GM23248 (cell line): ENCODE measurements around the gene CLIC5. TPM values are rescaled to one million over a fixed set of nuclear protein-coding genes. Genes with fewer than 3 reads are reported as not detected.

Experiments used
- DNase-seq: peaks from one replicate; pipeline ENCODE4 v3.0.0-alpha.2; 2015
- H2AFZ ChIP-seq: fragments of 200-600 bp; sonication (generic); 2 replicates; pipeline ENCODE4 v1.6.1; 2016; ENCODE audit warnings: antibody characterized with exemption
- H3F3A ChIP-seq: fragments of 200-600 bp; sonication (generic); 2 replicates; pipeline ENCODE4 v1.6.1; 2016; ENCODE audit warnings: mild to moderate bottlenecking, antibody characterized with exemption, mixed run types; ENCODE audit not compliant: insufficient read depth
- H3K27ac ChIP-seq: fragments of 200-600 bp; sonication (generic); 2 replicates; pipeline ENCODE4 v1.5.1; 2016; ENCODE audit warnings: mild to moderate bottlenecking
- H3K27me3 ChIP-seq: fragments of 200-600 bp; sonication (generic); replicated peaks from 2 replicates; pipeline ENCODE4 v1.6.1; 2016; ENCODE audit warnings: mild to moderate bottlenecking; ENCODE audit not compliant: insufficient read depth
- H3K36me3 ChIP-seq: fragments of 200-600 bp; sonication (generic); 2 replicates; pipeline ENCODE4 v1.6.1; 2016; ENCODE audit warnings: low read depth, mild to moderate bottlenecking
- H3K4me1 ChIP-seq: fragments of 200-600 bp; sonication (generic); 2 replicates; pipeline ENCODE4 v1.6.1; 2016; ENCODE audit warnings: mild to moderate bottlenecking; ENCODE audit not compliant: insufficient read depth
- H3K4me2 ChIP-seq: fragments of 200-600 bp; sonication (generic); one replicate; pipeline ENCODE4 v1.6.1; 2016; ENCODE audit warnings: mild to moderate bottlenecking; ENCODE audit not compliant: unreplicated experiment
- H3K4me3 ChIP-seq: fragments of 200-600 bp; sonication (generic); 2 replicates; pipeline ENCODE4 v1.5.1; 2016; ENCODE audit warnings: mild to moderate bottlenecking
- H3K79me2 ChIP-seq: fragments of 200-600 bp; sonication (generic); 2 replicates; pipeline ENCODE4 v1.6.1; 2016; ENCODE audit warnings: mild to moderate bottlenecking; ENCODE audit not compliant: insufficient read depth
- H3K9ac ChIP-seq: fragments of 200-600 bp; sonication (generic); 2 replicates; pipeline ENCODE4 v1.6.1; 2016; ENCODE audit warnings: mild to moderate bottlenecking
- H3K9me2 ChIP-seq: fragments of 200-600 bp; sonication (generic); 2 replicates; pipeline ENCODE4 v1.6.1; 2016; ENCODE audit warnings: mixed run types, mild to moderate bottlenecking, moderate library complexity; ENCODE audit not compliant: insufficient read depth
- H3K9me3 ChIP-seq: fragments of 200-600 bp; sonication (generic); one replicate; pipeline ENCODE4 v1.6.1; 2017; ENCODE audit warnings: low read depth
- H4K20me1 ChIP-seq: fragments of 200-600 bp; sonication (generic); 2 replicates; pipeline ENCODE4 v1.6.0; 2016; ENCODE audit not compliant: insufficient read depth
- EZH2 ChIP-seq: fragments of 200-600 bp; sonication (generic); IDR thresholded peaks from 2 replicates; pipeline ENCODE4 v1.6.1; 2018; ENCODE audit warnings: antibody characterized with exemption, mild to moderate bottlenecking; ENCODE audit not compliant: insufficient read depth, poor library complexity, severe bottlenecking
- EZH2phosphoT487 ChIP-seq: fragments of 200-600 bp; sonication (generic); IDR thresholded peaks from 2 replicates; pipeline ENCODE4 v1.6.1; 2018; ENCODE audit warnings: antibody characterized with exemption, moderate library complexity, mild to moderate bottlenecking, low read depth; ENCODE audit not compliant: insufficient read depth
- WGBS, 2 experiments: methylation state at CpG; one replicate each; pipeline ENCODE4 v1.1.6; 2015 to 2017; ENCODE audit warnings: low lambda C conversion rate in 2 of 2, low coverage in 1 of 2; ENCODE audit errors: missing lambda C conversion rate in 2 of 2; 5-methylcytosine and 5-hydroxymethylcytosine counted together
- in situ Hi-C: fragments of 300-500 bp; cut with MboI; formaldehyde crosslinking; loops from 2 replicates; pipeline ENCODE4 v1.15.0; 2020
- polyA plus RNA-seq: library from polyadenylated mRNA; unstranded; fragments of >200 nt; fragmentation: Nextera tagmentation; extraction: Ambion mirVana; gene quantifications from 2 replicates; pipeline ENCODE4 v1.2.1, GENCODE V29; 2016
- total RNA-seq: library from RNA; depleted of rRNA; stranded (reverse); fragments of >200 nt; shearing (Covaris generic); gene quantifications from 2 replicates; pipeline ENCODE4 v1.2.3, GENCODE V29; 2014

Gene CLIC5
- total and polyA plus RNA-seq, 2 experiments from 2014 or later = not detected

- WGBS, 2 experiments = 70 to 77% methylated on average over 6 of the region's 6 CpGs
- no peak overlapping the region for H3K9ac ChIP-seq
- in situ Hi-C loops = no loop called here
Measured at GRCh38 chr6:45971287-45971686, 44.4 kb downstream of the CLIC5 start.

GRCh38 chr6:45970326-45970725 is 45.3 kb downstream of the CLIC5 start:
- H4K20me1 ChIP-seq = no peaks in the 10 kb centered on the region

More at GRCh38 chr6:45971287-45971686, 44.4 kb downstream of the CLIC5 start:
- no peaks in the 10 kb centered on the region for H4K20me1 ChIP-seq
- H3K4me3 ChIP-seq = no peak overlapping the region
- H3K27ac ChIP-seq = no peak overlapping the region
- H3K9me3 ChIP-seq = no peaks in the 10 kb centered on the region
- H2AFZ ChIP-seq = no peak overlapping the region
- no peaks in the 10 kb centered on the region for H3K36me3 ChIP-seq
- H3K4me2 ChIP-seq = no peak overlapping the region
- 0 out of 2 replicates have a peak, but pooled peaks cover 8% of the 10 kb centered on the region for H3K27me3 ChIP-seq
- peaks cover 4% of the 10 kb centered on the region for H3K4me1 ChIP-seq
- no peaks in the 10 kb centered on the region for H3K9me2 ChIP-seq
- no peaks in the 10 kb centered on the region for H3K79me2 ChIP-seq
- TF ChIP-seq EZH2 (no peak), EZH2phosphoT487 (no peak)
- H3F3A ChIP-seq = peaks cover under 1% of the 10 kb centered on the region; the same call in 1 of the 2 replicates
- DNase-seq = no peak

GRCh38 chr6:45969883-45970282 is 45.8 kb downstream of the CLIC5 start:
- Histone ChIP-seq H3K27me3 (0 out of 2 replicates have a peak, but pooled peaks cover 8% of the 10 kb centered on the region), H3K27ac (no peak overlapping the region), H3K4me3 (no peak overlapping the region), H3K9ac (no peak overlapping the region), H3K9me3 (no peaks in the 10 kb centered on the region), H3F3A (peaks cover 10% of the 10 kb centered on the region; the same call in 1 of the 2 replicates), H4K20me1 (no peaks in the 10 kb centered on the region), H3K9me2 (no peaks in the 10 kb centered on the region), H3K79me2 (no peaks in the 10 kb centered on the region), H3K4me1 (peaks cover 18% of the 10 kb centered on the region), H3K36me3 (no peaks in the 10 kb centered on the region), H3K4me2 (no peak overlapping the region), H2AFZ (no peak overlapping the region)
- no peak for TF ChIP-seq EZH2phosphoT487
- TF ChIP-seq EZH2 = no peak
- DNase-seq = no peak
- WGBS, 2 experiments = 61 to 88% methylated on average over 2 of the region's 2 CpGs
- in situ Hi-C loops = no loop called here

More at GRCh38 chr6:45970326-45970725, 45.3 kb downstream of the CLIC5 start:
- no peaks in the 10 kb centered on the region for H3K36me3 ChIP-seq
- H3K9ac ChIP-seq = no peak overlapping the region
- no peaks in the 10 kb centered on the region for H3K9me3 ChIP-seq
- no peak overlapping the region for H3K4me3 ChIP-seq
- 0 out of 2 replicates have a peak, but pooled peaks cover 8% of the 10 kb centered on the region for H3K27me3 ChIP-seq
- peaks cover 10% of the 10 kb centered on the region; the same call in 1 of the 2 replicates for H3F3A ChIP-seq
- DNase-seq = no peak
- no peak overlapping the region for H3K4me2 ChIP-seq
- in situ Hi-C loops = no loop called here
- no peak overlapping the region for H2AFZ ChIP-seq
- H3K4me1 ChIP-seq = peaks cover 14% of the 10 kb centered on the region
- no peak for TF ChIP-seq EZH2phosphoT487
- no peak for TF ChIP-seq EZH2
- 6 to 8% methylated on average over 2 of the region's 2 CpGs for WGBS, 2 experiments
- H3K9me2 ChIP-seq = no peaks in the 10 kb centered on the region
- no peak overlapping the region for H3K27ac ChIP-seq
- no peaks in the 10 kb centered on the region for H3K79me2 ChIP-seq

DNA sequence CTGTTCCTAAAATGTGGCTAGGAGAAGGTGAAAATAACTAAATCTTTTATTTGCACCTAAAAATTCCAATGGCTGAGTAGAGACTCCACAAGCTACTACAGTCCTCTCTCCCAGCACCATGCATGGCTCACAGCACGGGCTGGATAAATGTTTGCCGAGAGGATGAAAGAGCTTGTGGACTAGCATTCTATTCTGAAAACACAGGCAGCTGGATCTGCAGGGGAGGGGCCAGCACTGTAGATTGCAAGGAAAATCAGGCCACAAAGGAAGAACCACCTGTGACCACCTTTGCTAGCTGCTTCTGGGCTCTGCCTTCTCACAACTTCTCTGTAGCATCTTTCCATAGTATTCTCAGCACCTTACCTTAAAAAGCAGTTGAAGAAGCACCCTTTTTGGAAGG is 46.6 kb downstream of the CLIC5 start:
- H3K9ac ChIP-seq = no peak overlapping the region
- no peaks in the 10 kb centered on the region for H3K36me3 ChIP-seq
- peaks cover 10% of the 10 kb centered on the region; the same call in 1 of the 2 replicates for H3F3A ChIP-seq
- no peak overlapping the region for H2AFZ ChIP-seq
- H3K4me3 ChIP-seq = no peak overlapping the region
- no peak overlapping the region for H3K27ac ChIP-seq
- no peaks in the 10 kb centered on the region for H3K9me3 ChIP-seq
- H3K79me2 ChIP-seq = no peaks in the 10 kb centered on the region
- TF ChIP-seq EZH2phosphoT487 (no peak), EZH2 (no peak)
- H3K27me3 ChIP-seq = 0 out of 2 replicates have a peak, but pooled peaks cover 8% of the 10 kb centered on the region
- no peaks in the 10 kb centered on the region for H4K20me1 ChIP-seq
- no peak overlapping the region for H3K4me2 ChIP-seq
- 7 to 10% methylated on average over 2 of the region's 2 CpGs for WGBS, 2 experiments
- H3K4me1 ChIP-seq = peaks cover 21% of the 10 kb centered on the region
- DNase-seq = no peak
- H3K9me2 ChIP-seq = no peaks in the 10 kb centered on the region
- in situ Hi-C loops = no loop called here
